Natural killer cell (primary cell): ENCODE results near the gene ACAD8. TPM values are rescaled to one million over a fixed set of nuclear protein-coding genes. Genes with fewer than 3 reads are reported as not detected.

Experiments used
- ATAC-seq, 3 donors: fragments of 150-1000 bp in 2 of 3; fragments of 200-7000 bp in 1 of 3; cut with Tn5 transposase; 1 replicate in 1 of 3; 2 replicates in 2 of 3; pipeline ENCODE4 v1.10.0; 2021; ENCODE audit warnings: mild to moderate bottlenecking in 2 of 3, moderate library complexity in 2 of 3
- DNase-seq, 2 donors: peaks; one replicate each; pipeline versions ENCODE4 v3.0.0 to v3.0.0-alpha.2; 2013 to 2021; ENCODE audit warnings: mixed read lengths in 1 of 2
- H3K27ac ChIP-seq: one replicate; pipeline ENCODE4 v1.5.1; 2013; ENCODE audit warnings: mild to moderate bottlenecking, low read length
- H3K27me3 ChIP-seq: one replicate; pipeline ENCODE4 v1.6.1; 2013; ENCODE audit warnings: low read length; ENCODE audit not compliant: control insufficient read depth, insufficient read depth
- H3K36me3 ChIP-seq: one replicate; pipeline ENCODE4 v1.6.1; 2013; ENCODE audit warnings: low read length; ENCODE audit not compliant: control insufficient read depth, insufficient read depth
- H3K4me1 ChIP-seq: one replicate; pipeline ENCODE4 v1.6.1; 2013; ENCODE audit warnings: low read length; ENCODE audit not compliant: control insufficient read depth, insufficient read depth
- H3K4me3 ChIP-seq: one replicate; pipeline ENCODE4 v1.5.1; 2013; ENCODE audit warnings: low read length
- H3K9me3 ChIP-seq: one replicate; pipeline ENCODE4 v1.6.1; 2013; ENCODE audit warnings: low read length; ENCODE audit not compliant: control insufficient read depth, insufficient read depth
- H3K27ac Mint-ChIP-seq, 2 donors: one replicate each; pipeline ENCODE4 v1.8.0; 2022; ENCODE audit warnings: mild to moderate bottlenecking in 2 of 2, mixed read lengths in 2 of 2, moderate library complexity in 1 of 2
- H3K27me3 Mint-ChIP-seq, 2 donors: one replicate each; pipeline ENCODE4 v1.8.0; 2022; ENCODE audit warnings: low read depth in 2 of 2, mixed read lengths in 2 of 2
- H3K36me3 Mint-ChIP-seq: one replicate; pipeline ENCODE4 v1.8.0; 2022; ENCODE audit warnings: mixed read lengths
- H3K4me1 Mint-ChIP-seq, 2 donors: one replicate each; pipeline ENCODE4 v1.8.0; 2022; ENCODE audit warnings: mixed read lengths in 2 of 2
- H3K4me3 Mint-ChIP-seq: one replicate; pipeline ENCODE4 v1.8.0; 2022; ENCODE audit warnings: mild to moderate bottlenecking, moderate library complexity, mixed read lengths
- H3K9me3 Mint-ChIP-seq, 2 donors: one replicate each; pipeline ENCODE4 v1.8.0; 2022; ENCODE audit warnings: mixed read lengths in 2 of 2
- WGBS: methylation state at CpG from one replicate; pipeline ENCODE4 v1.1.7; 2013; ENCODE audit warnings: missing lambda C conversion rate; ENCODE audit not compliant: insufficient coverage; 5-methylcytosine and 5-hydroxymethylcytosine counted together
- intact Hi-C: fragments of 100-400 bp; cut with micrococcal nuclease; formaldehyde crosslinking; loops from one replicate; pipeline ENCODE4 v1.14.2; 2022
- total RNA-seq, 4 donors: library from RNA; stranded (reverse); fragments of 120-200 nt in 1 of 4; gene quantifications; one replicate each; pipeline versions ENCODE4 v1.2.3 to v1.2.4, GENCODE V29; 2013 to 2022
- TF ChIP-seq, protein P1 (sequence below): fragments of 200-600 bp; IDR thresholded peaks from one replicate; pipeline ENCODE4 v1.8.0; 2022; ENCODE audit warnings: antibody characterized with exemption

ACAD8 gene
- total RNA-seq, 3 donors from 2014 or later (not counting 1 experiment from before 2014, with no cell fraction given): 24.3 to 42.5 (median 39.3) TPM

DNA sequence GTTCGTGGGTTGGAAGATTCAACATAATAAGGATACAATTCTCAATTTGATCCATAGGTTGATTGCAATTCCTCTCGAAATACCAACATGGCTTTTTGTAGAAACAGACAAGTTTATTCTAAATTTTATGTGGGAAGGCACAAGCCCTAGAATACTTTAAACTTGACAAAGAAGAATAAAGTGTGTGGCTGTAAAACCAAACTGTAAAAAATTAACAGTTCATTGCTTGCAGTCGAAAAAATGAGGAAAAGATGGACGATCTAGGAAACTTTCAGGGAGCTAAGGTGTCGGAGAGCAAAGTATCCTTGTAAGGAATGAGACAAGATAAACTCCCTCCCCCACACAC is 21.8 kb downstream of the ACAD8 start:
- ATAC-seq (no peak), DNase-seq (no peak)
- Histone ChIP-seq H3K9me3 (peaks cover 6% of the 10 kb centered on the region), H3K4me3 (peak overlapping the region; percentile 49), H3K36me3 (no peaks in the 10 kb centered on the region), H3K27me3 (peaks cover 35% of the 10 kb centered on the region), H3K4me1 (peaks cover 22% of the 10 kb centered on the region), H3K27ac (no peak overlapping the region)
- H3K4me1 Mint-ChIP-seq: peaks cover 24 to 26% of the 10 kb centered on the region in 2 donors
- H3K27ac Mint-ChIP-seq: no peak overlapping the region
- peak overlapping the region; percentile 92 for H3K4me3 Mint-ChIP-seq
- 23% methylated on average over 3 of the region's 5 CpGs for WGBS
- intact Hi-C loops: no loop called here
- peaks cover 70 to 83% of the 10 kb centered on the region in 2 donors for H3K27me3 Mint-ChIP-seq
- H3K9me3 Mint-ChIP-seq: no peaks in the 10 kb centered on the region
- TF ChIP-seq, protein P1, sequence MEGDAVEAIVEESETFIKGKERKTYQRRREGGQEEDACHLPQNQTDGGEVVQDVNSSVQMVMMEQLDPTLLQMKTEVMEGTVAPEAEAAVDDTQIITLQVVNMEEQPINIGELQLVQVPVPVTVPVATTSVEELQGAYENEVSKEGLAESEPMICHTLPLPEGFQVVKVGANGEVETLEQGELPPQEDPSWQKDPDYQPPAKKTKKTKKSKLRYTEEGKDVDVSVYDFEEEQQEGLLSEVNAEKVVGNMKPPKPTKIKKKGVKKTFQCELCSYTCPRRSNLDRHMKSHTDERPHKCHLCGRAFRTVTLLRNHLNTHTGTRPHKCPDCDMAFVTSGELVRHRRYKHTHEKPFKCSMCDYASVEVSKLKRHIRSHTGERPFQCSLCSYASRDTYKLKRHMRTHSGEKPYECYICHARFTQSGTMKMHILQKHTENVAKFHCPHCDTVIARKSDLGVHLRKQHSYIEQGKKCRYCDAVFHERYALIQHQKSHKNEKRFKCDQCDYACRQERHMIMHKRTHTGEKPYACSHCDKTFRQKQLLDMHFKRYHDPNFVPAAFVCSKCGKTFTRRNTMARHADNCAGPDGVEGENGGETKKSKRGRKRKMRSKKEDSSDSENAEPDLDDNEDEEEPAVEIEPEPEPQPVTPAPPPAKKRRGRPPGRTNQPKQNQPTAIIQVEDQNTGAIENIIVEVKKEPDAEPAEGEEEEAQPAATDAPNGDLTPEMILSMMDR: no peak
- H3K36me3 Mint-ChIP-seq: no peaks in the 10 kb centered on the region

DNA sequence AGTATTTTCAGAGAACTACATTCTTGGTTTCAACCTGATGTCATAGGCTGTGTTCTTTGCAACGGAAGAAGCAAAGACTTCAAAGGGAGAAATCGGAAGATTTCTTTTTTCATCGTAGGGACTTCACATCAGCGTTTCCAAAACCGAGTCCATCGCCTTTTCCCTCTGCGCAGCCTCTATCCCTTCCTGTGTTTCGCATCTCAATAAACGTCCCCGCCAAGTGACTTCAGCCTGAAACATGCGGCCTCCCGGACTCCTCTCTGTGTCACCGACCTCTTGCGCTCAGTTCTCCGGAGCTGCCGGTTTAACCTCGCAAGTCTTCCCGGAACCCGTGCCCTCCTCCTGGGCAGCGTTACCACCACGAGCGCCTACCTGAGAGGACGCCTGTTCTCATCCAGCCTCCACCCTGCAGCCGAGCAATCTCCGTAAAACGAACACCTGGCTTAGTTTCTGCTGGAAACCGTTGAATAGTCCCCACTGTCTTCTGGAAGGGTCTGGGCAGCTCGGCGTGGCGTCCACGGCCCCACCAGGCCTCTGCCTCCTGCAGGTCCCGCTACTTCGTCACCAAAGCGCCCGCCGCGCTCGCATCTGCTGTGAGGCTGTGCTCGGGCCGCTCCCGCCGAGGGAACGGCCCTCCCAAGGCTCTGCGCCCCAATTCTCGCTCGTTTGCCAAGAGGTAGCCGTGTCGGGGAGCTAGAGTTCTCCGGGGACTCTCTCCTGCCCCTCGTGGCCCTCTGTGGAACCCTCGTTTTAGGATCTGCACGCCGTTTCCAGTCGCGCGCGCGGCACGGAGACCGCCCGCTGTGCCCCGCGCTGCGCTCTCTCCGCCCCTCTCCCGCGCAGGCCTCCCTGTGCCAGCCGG is 22.4 kb downstream of the ACAD8 start, which contains the start of gene GLB1L3:
TSS of gene GLB1L3 (plus strand) at position 846 of the 862 bp plus-strand sequence. CDS start 362 bp downstream, outside the sequence.
- Histone ChIP-seq H3K27ac (no peak within 1 kb of the TSS), H3K27me3 (peaks cover 40% of the 10 kb centered on the region), H3K36me3 (no peaks in the 10 kb centered on the region), H3K9me3 (peaks cover 6% of the 10 kb centered on the region), H3K4me1 (peaks cover 16% of the 10 kb centered on the region), H3K4me3 (peak within 1 kb of the TSS; percentile 49)
- 2% methylated on average over 68 of the region's 68 CpGs for WGBS
- no peaks in the 10 kb centered on the region for H3K9me3 Mint-ChIP-seq
- DNase-seq (peak in 1 of 2 donors; percentile 88), ATAC-seq (peak; percentile 85 to 92 (median 92))
- H3K4me3 Mint-ChIP-seq: peak within 1 kb of the TSS; percentile 92
- intact Hi-C loops: no loop called here
- no peaks in the 10 kb centered on the region for H3K36me3 Mint-ChIP-seq
- H3K27ac Mint-ChIP-seq: no peak within 1 kb of the TSS
- TF ChIP-seq, protein P1: peak; percentile 38
- peaks cover 72 to 89% of the 10 kb centered on the region in 2 donors for H3K27me3 Mint-ChIP-seq
- peaks cover 18 to 20% of the 10 kb centered on the region in 2 donors for H3K4me1 Mint-ChIP-seq

DNA sequence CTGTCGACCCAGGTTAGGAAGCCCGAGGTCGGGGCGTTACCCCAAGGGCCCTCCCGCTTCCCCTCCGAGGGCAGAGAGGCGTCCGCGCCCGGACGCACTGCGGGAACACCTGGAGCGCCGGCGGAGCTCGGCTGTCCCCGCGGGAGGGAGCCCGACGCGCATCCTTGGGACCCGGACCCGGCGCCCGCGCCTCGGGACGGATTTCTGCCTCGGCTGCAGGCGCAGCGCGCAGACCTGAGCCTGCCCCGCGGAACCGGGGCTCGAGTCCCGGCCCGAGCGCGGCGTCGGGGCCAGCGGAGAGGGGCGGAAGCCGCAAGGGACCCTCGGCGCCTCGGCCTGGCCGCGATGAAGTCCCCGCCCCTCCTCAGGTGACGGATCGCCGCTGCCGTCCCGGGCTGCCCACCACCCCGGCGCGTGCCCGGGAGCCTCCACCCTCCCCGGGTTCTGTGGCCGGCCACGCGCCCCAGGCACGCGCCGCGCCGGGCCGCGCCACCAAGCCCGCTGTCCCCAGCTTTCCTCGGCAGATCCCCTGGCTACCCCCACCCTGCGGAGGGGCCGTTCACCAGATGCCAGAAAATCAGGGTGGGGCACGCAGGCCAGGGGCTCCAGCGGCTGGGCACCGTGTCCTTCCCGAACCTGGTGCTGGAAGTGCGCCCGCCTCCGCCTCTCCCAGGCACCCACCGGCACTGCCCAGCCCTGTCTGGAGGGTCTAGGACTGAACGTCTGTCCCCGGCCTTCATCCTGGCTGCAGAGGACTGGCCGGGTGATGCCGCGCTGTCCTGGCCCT is 23.2 kb downstream of the ACAD8 start:
- Histone ChIP-seq H3K27me3 (peaks cover 40% of the 10 kb centered on the region), H3K36me3 (no peaks in the 10 kb centered on the region)

More for the DNA sequence above, 23.2 kb downstream of the ACAD8 start:
- 2% methylated on average over 88 of the region's 88 CpGs for WGBS
- Mint-ChIP-seq H3K4me3 (peak overlapping the region; percentile 92), H3K27ac (no peak overlapping the region), H3K4me1 (peaks cover 16 to 19% of the 10 kb centered on the region in 2 donors), H3K36me3 (no peaks in the 10 kb centered on the region), H3K27me3 (peaks cover 71 to 86% of the 10 kb centered on the region in 2 donors), H3K9me3 (no peaks in the 10 kb centered on the region)
- Histone ChIP-seq H3K4me3 (peak overlapping the region; percentile 49), H3K27ac (no peak overlapping the region), H3K9me3 (peaks cover 6% of the 10 kb centered on the region), H3K4me1 (peaks cover 16% of the 10 kb centered on the region)
- TF ChIP-seq, protein P1: no peak
- intact Hi-C loops: no loop called here
- ATAC-seq (peak; percentile 2 to 12 (median 4)), DNase-seq (peak in 1 of 2 donors; percentile 19)
